ENCODE measurements around the gene ORC2. TPM values are rescaled to one million over a fixed set of nuclear protein-coding genes. Genes with fewer than 3 reads are reported as not detected.

The ORC2 gene
- polyA plus RNA-seq, 2 of the 4 experiments (the other 2 are of a cell fraction): 20.9 to 24.5 TPM

- ChIA-PET POLR2A (no interaction called here), CTCF (interaction anchor here (0.9 to 1.6 kb wide), 2 partner anchors 30 to 234 kb away, joined by 3 to 7 read pairs; no protein-coding TSS in a partner anchor)
- 73% methylated on average over 1 of the region's 1 CpG for WGBS (ENCODE audit: missing lambda C conversion rate)
- ATAC-seq (no peak), FAIRE-seq (no peak), DNase-seq (ENCODE audit: low read depth in 1 of 2, low spot score in 1 of 2) (no peak)
- no peak overlapping the region for H3K4me2 ChIP-seq
- H3K9me3 ChIP-seq: no peaks in the 10 kb centered on the region
- no peak overlapping the region for H3K4me3 ChIP-seq
- peaks cover 32% of the 10 kb centered on the region for H3K4me1 ChIP-seq
- TF ChIP-seq CHD4 (IDR thresholded peaks at IDR 0.05; ENCODE audit: borderline replicate concordance) (no peak), REST (IDR thresholded peaks at IDR 0.05) (no peak), CEBPB (IDR thresholded peaks at IDR 0.05) (no peak), RARB (CRISPR knock-in tag; IDR thresholded peaks at IDR 0.05) (no peak), ZFP36 (IDR thresholded peaks at IDR 0.05; ENCODE audit: borderline replicate concordance, partially characterized antibody) (no peak), ESRRA (IDR thresholded peaks at IDR 0.05; ENCODE audit: borderline replicate concordance, low read length) (no peak), PHF8 (IDR thresholded peaks at IDR 0.05; ENCODE audit: borderline replicate concordance, low read depth) (no peak), RCOR1 (IDR thresholded peaks at IDR 0.05; ENCODE audit: low read depth, low read length) (no peak)
- H3K27ac ChIP-seq: peak overlapping the region; percentile 82 to 85
Measured at GRCh38 chr2:200943527-200944105, 19.8 kb downstream of the ORC2 start.

- FAIRE-seq (no peak), ATAC-seq (no peak), DNase-seq (ENCODE audit: low read depth in 1 of 2, low spot score in 1 of 2) (no peak)
- WGBS (ENCODE audit: missing lambda C conversion rate): 100% methylated on average over 1 of the region's 1 CpG
- CTCF ChIA-PET: interaction anchor here (1.3 kb wide), 1 partner anchor 45 kb away, joined by 3 read pairs; no protein-coding TSS in a partner anchor
- Histone ChIP-seq H3K4me3 (no peak overlapping the region), H3K4me2 (no peak overlapping the region), H3K4me1 (peaks cover 15% of the 10 kb centered on the region), H3K27ac (no peak overlapping the region), H3K9me3 (no peaks in the 10 kb centered on the region)
- TF ChIP-seq KDM1A (IDR thresholded peaks at IDR 0.05; ENCODE audit: low read depth) (no peak), JUNB (IDR thresholded peaks at IDR 0.05) (no peak), POLR2AphosphoS2 (conservative IDR thresholded peaks at IDR 0.05; ENCODE audit: low read length) (no peak), HEYL (CRISPR knock-in tag; IDR thresholded peaks at IDR 0.05) (no peak), CTCF (IDR thresholded peaks at IDR 0.05) (no peak), MAZ (IDR thresholded peaks at IDR 0.05; ENCODE audit: borderline replicate concordance, low read depth, low read length) (no peak)
- POLR2A ChIA-PET: no interaction called here
Measured at GRCh38 chr2:200939832-200940231, 23.6 kb downstream of the ORC2 start.

GRCh38 chr2:200930947-200931626, 32.4 kb downstream of the ORC2 start:
- H3K27ac ChIP-seq: no peak overlapping the region
- no peak for DNase-seq (ENCODE audit: low read depth in 1 of 2, low spot score in 1 of 2)
- peaks cover 33% of the 10 kb centered on the region for H3K4me1 ChIP-seq
- TF ChIP-seq SMC3 (IDR thresholded peaks at IDR 0.05) (no peak), ZC3H11A (IDR thresholded peaks at IDR 0.05) (no peak), HES2 (IDR thresholded peaks at IDR 0.05) (peak; percentile 24; the same call in 1 of the 2 replicates), CEBPB (IDR thresholded peaks at IDR 0.05) (peak; percentile 65 to 69; a peak in 3 of 4 replicates)
- 63% methylated on average over 3 of the region's 3 CpGs for WGBS (ENCODE audit: missing lambda C conversion rate)
- no peak for FAIRE-seq
- CTCF ChIA-PET: interaction anchor here (0.9 kb wide), 1 partner anchor 252 kb away, joined by 3 read pairs; the partner anchor contains the start of gene CASP10
- H3K4me3 ChIP-seq: no peak overlapping the region
- peak overlapping the region; percentile 28 for H3K4me2 ChIP-seq
- POLR2A ChIA-PET: no interaction called here
- H3K9me3 ChIP-seq: no peaks in the 10 kb centered on the region
- no peak for ATAC-seq
